ENCODE results near the gene EXOC3L4. TPM values are rescaled to one million over a fixed set of nuclear protein-coding genes. Genes with fewer than 3 reads are reported as not detected.

The EXOC3L4 gene
- total and polyA plus RNA-seq, 9 of the 15 experiments (the other 6 are each of a cell fraction or from before 2014, with no cell fraction given) = 0.10 to 6.7 (median 0.98) TPM; not detected in 1

- ATAC-seq = peak; percentile 98
- POLR2A ChIA-PET = no interaction called here
- Histone ChIP-seq H3K4me2 (ENCODE audit: insufficient read depth, low read length) (peak within 1 kb of the TSS; percentile 78), H2AFZ (ENCODE audit: low read depth, low read length) (peak within 1 kb of the TSS; percentile 70), H3K9ac (ENCODE audit: insufficient read depth in 1 of 2, low read depth in 2 of 2, low read length in 2 of 2) (peak within 1 kb of the TSS; percentile 46 to 97; a peak in 3 of 4 replicates), H3K27ac (ENCODE audit: extremely low read depth, low read depth, low read length) (peak within 1 kb of the TSS; percentile 48; the same call in 1 of the 3 replicates), H3K79me2 (ENCODE audit: control insufficient read depth, insufficient read depth, low read length) (peaks cover 26% of the 10 kb centered on the region), H3K9me1 (ENCODE audit: control insufficient read depth, insufficient read depth, low read length) (no peaks in the 10 kb centered on the region), H3K4me1 (replicated peaks in 1 of 2; ENCODE audit: control insufficient read depth in 2 of 2, insufficient read depth in 2 of 2, low read length in 2 of 2) (peaks cover 14 to 25% of the 10 kb centered on the region in 2 experiments; a peak in 4 of 5 replicates), H3K4me3 (peak within 1 kb of the TSS; percentile 55), H3K27me3 (ENCODE audit: control insufficient read depth in 2 of 2, insufficient read depth in 2 of 2, low read length in 2 of 2) (peaks cover 0 to under 1% of the 10 kb centered on the region in 2 experiments; a peak in 1 of 5 replicates), H4K20me1 (replicated peaks; ENCODE audit: control insufficient read depth, insufficient read depth, low read length) (no peaks in the 10 kb centered on the region), H3K36me3 (ENCODE audit: control insufficient read depth, insufficient read depth, low read length) (no peaks in the 10 kb centered on the region), H3K9me3 (replicated peaks; ENCODE audit: control insufficient read depth, insufficient read depth, low read depth, low read length) (no peaks in the 10 kb centered on the region)
- FAIRE-seq = no peak
- BruUV-seq (replicated peaks) = no TSS peak
- intact Hi-C loops (cut with micrococcal nuclease) = no loop called here
- WGBS (ENCODE audit: insufficient coverage, low coverage, missing lambda C conversion rate) = 0% methylated on average over 19 of the region's 113 CpGs
- CTCF ChIA-PET (ENCODE audit: low intra/inter-chr PET ratio) = no interaction called here
- DNase-seq (ENCODE audit: extremely low read depth in 1 of 4, low spot score in 3 of 4) = peak; percentile 85 to 88 (median 87)
- in situ Hi-C loops (cut with MboI) = no loop called here
- TF ChIP-seq ZFX (CRISPR knock-in tag; IDR thresholded peaks at IDR 0.05) (no peak), GATA2 (CRISPR knock-in tag; IDR thresholded peaks at IDR 0.05) (no peak), DNMT1 (IDR thresholded peaks at IDR 0.05) (no peak), OTX1 (CRISPR knock-in tag; IDR thresholded peaks at IDR 0.05) (no peak), ZNF354B (CRISPR knock-in tag; IDR thresholded peaks at IDR 0.05) (no peak), NR3C1 (CRISPR knock-in tag; IDR thresholded peaks at IDR 0.05) (no peak), BACH1 (tag; IDR thresholded peaks at IDR 0.05) (no peak), ZNF639 (CRISPR knock-in tag; conservative IDR thresholded peaks at IDR 0.05 in 1 of 2, IDR thresholded peaks at IDR 0.05 in 1 of 2) (peak in 1 of 2 experiments; percentile 81; a peak in 1 of 4 replicates), AFF4 (CRISPR knock-in tag; IDR thresholded peaks at IDR 0.05) (no peak), FUS (optimal IDR thresholded peaks at IDR 0.05; ENCODE audit: low read depth, low read length) (no peak), VEZF1 (CRISPR knock-in tag; IDR thresholded peaks at IDR 0.05) (peak; percentile 97), HNRNPK (IDR thresholded peaks at IDR 0.05; ENCODE audit: low read depth, low read length, poor library complexity, severe bottlenecking) (no peak), ZNF445 (CRISPR knock-in tag; IDR thresholded peaks at IDR 0.05; ENCODE audit: low read depth) (no peak)
Observed at GRCh38 chr14:103057372-103058163, 37.0 kb upstream of the EXOC3L4 start, which contains the start of gene CDC42BPB. Gene CDC42BPB (minus strand): TSS chr14:103057549. CDS start chr14:103057173, 376 bp downstream.
